Measurements from ENCODE around the gene CRB1. TPM values are rescaled to one million over a fixed set of nuclear protein-coding genes. Genes with fewer than 3 reads are reported as not detected.

Gene CRB1
- polyA plus RNA-seq, 1 donor from 2014 or later = 2.3 TPM

DNA sequence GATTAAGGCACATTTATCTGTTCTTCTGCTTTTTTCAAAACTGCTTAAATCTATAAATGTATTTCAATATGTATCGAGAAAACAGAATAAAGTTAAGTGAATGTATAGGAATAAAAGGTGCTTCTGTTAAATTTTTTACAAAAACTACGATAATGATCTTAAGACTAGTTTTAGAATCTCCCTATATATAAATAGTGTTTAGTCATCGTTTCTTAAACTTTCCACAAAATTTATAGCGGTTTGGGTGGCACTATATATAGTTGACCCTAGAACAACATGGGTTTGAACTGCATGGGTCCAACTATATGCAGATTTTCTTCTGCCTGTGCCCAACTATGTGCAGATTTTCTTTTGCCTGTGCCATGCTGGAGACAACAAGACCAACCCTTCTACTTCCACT, 125.7 kb downstream of the CRB1 start:
- no peaks in the 10 kb centered on the region for H3F3A ChIP-seq (ENCODE audit: insufficient read depth, low read length, poor library complexity, severe bottlenecking)
- H2AFZ ChIP-seq (ENCODE audit: low read depth, low read length) = no peak overlapping the region
- H3K9ac ChIP-seq (ENCODE audit: low read length) = no peak overlapping the region
- no peak overlapping the region for H3K27ac ChIP-seq (ENCODE audit: low read length)
- H3K36me3 ChIP-seq (ENCODE audit: insufficient read depth, low read length) = no peaks in the 10 kb centered on the region
- no peaks in the 10 kb centered on the region for H3K79me2 ChIP-seq (replicated peaks; ENCODE audit: insufficient read depth, low read length)
- no peak overlapping the region for H3K4me2 ChIP-seq (ENCODE audit: low read length)
- no peaks in the 10 kb centered on the region for H3K27me3 ChIP-seq (ENCODE audit: insufficient read depth, low read depth, low read length)
- H3K4me3 ChIP-seq (ENCODE audit: low read length) = no peak overlapping the region
- H3K9me2 ChIP-seq (ENCODE audit: insufficient read depth, low read length) = no peaks in the 10 kb centered on the region
- no peaks in the 10 kb centered on the region for H4K20me1 ChIP-seq (ENCODE audit: insufficient read depth)
- no peaks in the 10 kb centered on the region for H3K9me3 ChIP-seq (ENCODE audit: low read length)
- TF ChIP-seq TAF1 (IDR thresholded peaks at IDR 0.05; ENCODE audit: low read depth) (no peak), SMC3 (conservative IDR thresholded peaks at IDR 0.05; ENCODE audit: poor library complexity) (no peak), EZH2 (IDR thresholded peaks at IDR 0.05; ENCODE audit: borderline replicate concordance, insufficient read depth, low read length, poor library complexity, severe bottlenecking) (no peak), MXI1 (conservative IDR thresholded peaks at IDR 0.05; ENCODE audit: poor library complexity, severe bottlenecking) (no peak), EP300 (conservative IDR thresholded peaks at IDR 0.05; ENCODE audit: poor library complexity, severe bottlenecking) (no peak), POLR2AphosphoS5 (IDR thresholded peaks at IDR 0.05) (no peak), RAD21 (conservative IDR thresholded peaks at IDR 0.05) (no peak)
- TF ChIP-seq, protein P1, sequence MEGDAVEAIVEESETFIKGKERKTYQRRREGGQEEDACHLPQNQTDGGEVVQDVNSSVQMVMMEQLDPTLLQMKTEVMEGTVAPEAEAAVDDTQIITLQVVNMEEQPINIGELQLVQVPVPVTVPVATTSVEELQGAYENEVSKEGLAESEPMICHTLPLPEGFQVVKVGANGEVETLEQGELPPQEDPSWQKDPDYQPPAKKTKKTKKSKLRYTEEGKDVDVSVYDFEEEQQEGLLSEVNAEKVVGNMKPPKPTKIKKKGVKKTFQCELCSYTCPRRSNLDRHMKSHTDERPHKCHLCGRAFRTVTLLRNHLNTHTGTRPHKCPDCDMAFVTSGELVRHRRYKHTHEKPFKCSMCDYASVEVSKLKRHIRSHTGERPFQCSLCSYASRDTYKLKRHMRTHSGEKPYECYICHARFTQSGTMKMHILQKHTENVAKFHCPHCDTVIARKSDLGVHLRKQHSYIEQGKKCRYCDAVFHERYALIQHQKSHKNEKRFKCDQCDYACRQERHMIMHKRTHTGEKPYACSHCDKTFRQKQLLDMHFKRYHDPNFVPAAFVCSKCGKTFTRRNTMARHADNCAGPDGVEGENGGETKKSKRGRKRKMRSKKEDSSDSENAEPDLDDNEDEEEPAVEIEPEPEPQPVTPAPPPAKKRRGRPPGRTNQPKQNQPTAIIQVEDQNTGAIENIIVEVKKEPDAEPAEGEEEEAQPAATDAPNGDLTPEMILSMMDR (IDR thresholded peaks at IDR 0.05; ENCODE audit: poor library complexity, severe bottlenecking) = no peak
- TF ChIP-seq, protein P2, sequence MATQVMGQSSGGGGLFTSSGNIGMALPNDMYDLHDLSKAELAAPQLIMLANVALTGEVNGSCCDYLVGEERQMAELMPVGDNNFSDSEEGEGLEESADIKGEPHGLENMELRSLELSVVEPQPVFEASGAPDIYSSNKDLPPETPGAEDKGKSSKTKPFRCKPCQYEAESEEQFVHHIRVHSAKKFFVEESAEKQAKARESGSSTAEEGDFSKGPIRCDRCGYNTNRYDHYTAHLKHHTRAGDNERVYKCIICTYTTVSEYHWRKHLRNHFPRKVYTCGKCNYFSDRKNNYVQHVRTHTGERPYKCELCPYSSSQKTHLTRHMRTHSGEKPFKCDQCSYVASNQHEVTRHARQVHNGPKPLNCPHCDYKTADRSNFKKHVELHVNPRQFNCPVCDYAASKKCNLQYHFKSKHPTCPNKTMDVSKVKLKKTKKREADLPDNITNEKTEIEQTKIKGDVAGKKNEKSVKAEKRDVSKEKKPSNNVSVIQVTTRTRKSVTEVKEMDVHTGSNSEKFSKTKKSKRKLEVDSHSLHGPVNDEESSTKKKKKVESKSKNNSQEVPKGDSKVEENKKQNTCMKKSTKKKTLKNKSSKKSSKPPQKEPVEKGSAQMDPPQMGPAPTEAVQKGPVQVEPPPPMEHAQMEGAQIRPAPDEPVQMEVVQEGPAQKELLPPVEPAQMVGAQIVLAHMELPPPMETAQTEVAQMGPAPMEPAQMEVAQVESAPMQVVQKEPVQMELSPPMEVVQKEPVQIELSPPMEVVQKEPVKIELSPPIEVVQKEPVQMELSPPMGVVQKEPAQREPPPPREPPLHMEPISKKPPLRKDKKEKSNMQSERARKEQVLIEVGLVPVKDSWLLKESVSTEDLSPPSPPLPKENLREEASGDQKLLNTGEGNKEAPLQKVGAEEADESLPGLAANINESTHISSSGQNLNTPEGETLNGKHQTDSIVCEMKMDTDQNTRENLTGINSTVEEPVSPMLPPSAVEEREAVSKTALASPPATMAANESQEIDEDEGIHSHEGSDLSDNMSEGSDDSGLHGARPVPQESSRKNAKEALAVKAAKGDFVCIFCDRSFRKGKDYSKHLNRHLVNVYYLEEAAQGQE (IDR thresholded peaks at IDR 0.05; ENCODE audit: borderline replicate concordance) = no peak

DNA sequence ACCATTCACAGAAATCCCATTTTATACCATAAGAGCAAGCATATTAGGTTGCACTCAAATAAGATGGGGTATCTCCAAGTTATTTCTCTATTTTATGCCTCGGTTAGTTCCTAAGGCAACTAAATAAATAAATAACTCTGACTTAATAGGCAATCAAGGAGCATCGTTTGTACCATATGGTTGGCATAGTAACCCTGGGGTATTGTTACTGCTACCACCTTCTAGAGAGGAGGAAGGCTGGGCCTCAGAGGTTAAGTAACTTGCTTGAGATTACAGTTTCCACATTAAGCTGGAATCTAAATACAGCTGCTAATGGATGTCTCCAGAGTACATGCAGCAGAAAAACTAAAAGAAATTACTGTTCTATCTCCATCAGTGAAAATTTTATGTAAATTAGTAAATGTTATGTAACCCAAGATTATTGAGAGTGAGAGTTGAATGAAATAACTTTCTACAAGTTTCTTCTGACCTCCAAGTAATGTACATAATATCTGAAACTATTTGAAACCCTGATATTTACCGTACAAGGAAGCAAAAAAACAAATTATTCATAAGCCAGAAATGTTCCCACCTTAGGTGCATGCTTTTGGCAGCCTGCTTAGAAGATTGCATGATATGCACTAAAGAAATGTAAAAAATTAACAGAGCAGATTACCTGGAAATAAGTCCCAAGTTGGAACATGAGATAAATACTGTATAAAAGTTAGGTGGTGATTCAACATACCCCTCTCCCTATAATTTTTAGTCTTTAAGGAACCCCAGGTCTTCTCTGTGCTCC, 127.0 kb downstream of the CRB1 start:
- Histone ChIP-seq H3K9me2 (ENCODE audit: insufficient read depth, low read length) (no peaks in the 10 kb centered on the region), H3K9me3 (ENCODE audit: low read length) (no peaks in the 10 kb centered on the region), H3F3A (ENCODE audit: insufficient read depth, low read length, poor library complexity, severe bottlenecking) (no peaks in the 10 kb centered on the region), H3K27me3 (ENCODE audit: insufficient read depth, low read depth, low read length) (no peaks in the 10 kb centered on the region), H3K27ac (ENCODE audit: low read length) (no peak overlapping the region), H3K4me3 (ENCODE audit: low read length) (no peak overlapping the region), H3K79me2 (replicated peaks; ENCODE audit: insufficient read depth, low read length) (no peaks in the 10 kb centered on the region), H3K36me3 (ENCODE audit: insufficient read depth, low read length) (no peaks in the 10 kb centered on the region), H3K9ac (ENCODE audit: low read length) (no peak overlapping the region), H2AFZ (ENCODE audit: low read depth, low read length) (no peak overlapping the region), H3K4me2 (ENCODE audit: low read length) (no peak overlapping the region), H4K20me1 (ENCODE audit: insufficient read depth) (no peaks in the 10 kb centered on the region)
- TF ChIP-seq EP300 (conservative IDR thresholded peaks at IDR 0.05; ENCODE audit: poor library complexity, severe bottlenecking) = no peak
- TF ChIP-seq SMC3 (conservative IDR thresholded peaks at IDR 0.05; ENCODE audit: poor library complexity) = no peak
- TF ChIP-seq TAF1 (IDR thresholded peaks at IDR 0.05; ENCODE audit: low read depth) = no peak
- TF ChIP-seq, protein P1 (IDR thresholded peaks at IDR 0.05; ENCODE audit: poor library complexity, severe bottlenecking) = no peak
- no peak for TF ChIP-seq POLR2AphosphoS5 (IDR thresholded peaks at IDR 0.05)
- no peak for TF ChIP-seq EZH2 (IDR thresholded peaks at IDR 0.05; ENCODE audit: borderline replicate concordance, insufficient read depth, low read length, poor library complexity, severe bottlenecking)
- TF ChIP-seq, protein P2 (IDR thresholded peaks at IDR 0.05; ENCODE audit: borderline replicate concordance) = no peak
- TF ChIP-seq RAD21 (conservative IDR thresholded peaks at IDR 0.05) = no peak
- TF ChIP-seq MXI1 (conservative IDR thresholded peaks at IDR 0.05; ENCODE audit: poor library complexity, severe bottlenecking) = no peak

Measured in neural cell (in vitro differentiated cells).